Natural killer cell treated with Interleukin-12 subunit alpha and Interleukin-12 subunit beta and Interleukin-15 and Interleukin-18, amount 100 ng/mL, for 72 hours (primary cell): ENCODE data around the gene RNF213. TPM values are rescaled to one million over a fixed set of nuclear protein-coding genes. Genes with fewer than 3 reads are reported as not detected.
"Not testable (repeated sequence)": the region's sequence is repeated elsewhere in the genome, so short reads cannot be mapped to it uniquely, and the experiment has no call there.

Experiments
- ATAC-seq, 2 donors: fragments of 150-1000 bp; cut with Tn5 transposase in 1 of 2; sonication (Bioruptor Pico), chemical (Tn5 transposase) in 1 of 2; 2 replicates each; pipeline ENCODE4 v1.10.0; 2021
- DNase-seq: peaks from one replicate; pipeline ENCODE4 v3.0.0; 2022; ENCODE audit warnings: low spot score
- H3K27ac Mint-ChIP-seq, 2 donors: 1 replicate in 1 of 2; 2 replicates in 1 of 2; pipeline ENCODE4 v1.8.0; 2022; ENCODE audit warnings: mixed read lengths in 2 of 2, mild to moderate bottlenecking in 1 of 2, moderate library complexity in 1 of 2
- H3K27me3 Mint-ChIP-seq, 2 donors: 1 replicate in 1 of 2; 2 replicates in 1 of 2; pipeline ENCODE4 v1.8.0; 2022; ENCODE audit warnings: mixed read lengths in 2 of 2
- H3K36me3 Mint-ChIP-seq: one replicate; pipeline ENCODE4 v1.8.0; 2022; ENCODE audit warnings: mixed read lengths
- H3K4me1 Mint-ChIP-seq, 2 donors: 1 replicate in 1 of 2; 2 replicates in 1 of 2; pipeline ENCODE4 v1.8.0; 2022; ENCODE audit warnings: low read depth in 2 of 2, mixed read lengths in 2 of 2, mild to moderate bottlenecking in 1 of 2
- H3K4me3 Mint-ChIP-seq: one replicate; pipeline ENCODE4 v1.8.0; 2022; ENCODE audit warnings: mixed read lengths
- H3K9me3 Mint-ChIP-seq: 2 replicates; pipeline ENCODE4 v1.8.0; 2022; ENCODE audit warnings: mixed read lengths
- total RNA-seq, 2 donors: library from RNA; stranded (reverse); gene quantifications; one replicate each; pipeline ENCODE4 v1.2.3, GENCODE V29; 2022

RNF213 gene
- total RNA-seq, 2 donors from 2014 or later, result 1,259 to 2,425 TPM

DNA sequence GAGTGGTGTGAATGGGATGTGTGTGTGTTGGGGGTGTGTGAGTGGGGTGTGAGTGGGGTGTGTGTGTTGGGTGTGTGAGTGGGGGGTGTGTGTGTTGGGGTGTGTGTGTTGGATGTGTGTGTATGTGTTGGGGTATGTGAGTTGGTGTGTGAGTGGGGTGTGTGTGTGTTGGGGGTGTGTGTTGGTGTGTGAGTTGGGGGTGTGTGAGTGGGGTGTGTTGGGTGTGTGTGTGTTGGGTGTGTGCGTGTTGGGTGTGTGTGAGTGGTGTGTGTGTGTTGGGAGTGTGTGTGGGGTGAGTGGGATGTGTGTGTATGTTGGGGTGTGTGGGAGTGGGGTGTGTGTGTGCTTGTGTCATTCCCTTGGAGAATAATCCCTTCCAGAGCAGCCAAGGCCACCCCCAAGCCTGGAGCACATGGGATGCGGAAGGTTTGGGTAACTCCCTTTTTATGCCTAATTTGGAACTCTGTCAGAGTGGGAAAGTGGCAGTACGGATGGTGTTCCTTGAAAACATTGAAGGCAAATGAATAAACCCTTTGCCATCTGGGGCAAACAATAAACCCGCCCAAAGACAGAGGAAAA, 14.3 kb downstream of the RNF213 start:
- Mint-ChIP-seq H3K27ac (peak overlapping the region; percentile 57 to 95), H3K27me3 (no peaks in the 10 kb centered on the region), H3K36me3 (peaks cover 24% of the 10 kb centered on the region), H3K9me3 (no peaks in the 10 kb centered on the region), H3K4me1 (peaks cover 36 to 50% of the 10 kb centered on the region in 2 donors), H3K4me3 (peak overlapping the region; percentile 22)
- no peak for DNase-seq
- ATAC-seq, result no peak

DNA sequence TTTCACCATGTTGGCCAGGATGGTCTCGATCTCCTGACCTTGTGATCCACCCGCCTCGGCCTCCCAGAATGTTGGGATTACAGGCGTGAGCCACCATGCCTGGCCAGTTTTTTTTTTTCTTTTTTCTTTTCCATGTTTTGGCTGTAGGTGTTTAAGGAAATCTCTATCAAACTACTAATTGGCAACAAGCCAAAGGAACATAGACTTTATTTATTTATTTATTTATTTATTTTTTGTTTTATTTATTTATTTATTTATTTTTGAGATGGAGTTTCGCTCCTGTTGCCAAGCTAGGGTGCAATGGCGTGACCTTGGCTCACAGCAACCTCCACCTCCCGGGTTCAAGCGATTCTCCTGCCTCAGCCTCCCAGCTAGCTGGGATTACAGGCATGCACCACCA, 15.2 kb downstream of the RNF213 start:
- DNase-seq, result not testable (repeated sequence)

DNA sequence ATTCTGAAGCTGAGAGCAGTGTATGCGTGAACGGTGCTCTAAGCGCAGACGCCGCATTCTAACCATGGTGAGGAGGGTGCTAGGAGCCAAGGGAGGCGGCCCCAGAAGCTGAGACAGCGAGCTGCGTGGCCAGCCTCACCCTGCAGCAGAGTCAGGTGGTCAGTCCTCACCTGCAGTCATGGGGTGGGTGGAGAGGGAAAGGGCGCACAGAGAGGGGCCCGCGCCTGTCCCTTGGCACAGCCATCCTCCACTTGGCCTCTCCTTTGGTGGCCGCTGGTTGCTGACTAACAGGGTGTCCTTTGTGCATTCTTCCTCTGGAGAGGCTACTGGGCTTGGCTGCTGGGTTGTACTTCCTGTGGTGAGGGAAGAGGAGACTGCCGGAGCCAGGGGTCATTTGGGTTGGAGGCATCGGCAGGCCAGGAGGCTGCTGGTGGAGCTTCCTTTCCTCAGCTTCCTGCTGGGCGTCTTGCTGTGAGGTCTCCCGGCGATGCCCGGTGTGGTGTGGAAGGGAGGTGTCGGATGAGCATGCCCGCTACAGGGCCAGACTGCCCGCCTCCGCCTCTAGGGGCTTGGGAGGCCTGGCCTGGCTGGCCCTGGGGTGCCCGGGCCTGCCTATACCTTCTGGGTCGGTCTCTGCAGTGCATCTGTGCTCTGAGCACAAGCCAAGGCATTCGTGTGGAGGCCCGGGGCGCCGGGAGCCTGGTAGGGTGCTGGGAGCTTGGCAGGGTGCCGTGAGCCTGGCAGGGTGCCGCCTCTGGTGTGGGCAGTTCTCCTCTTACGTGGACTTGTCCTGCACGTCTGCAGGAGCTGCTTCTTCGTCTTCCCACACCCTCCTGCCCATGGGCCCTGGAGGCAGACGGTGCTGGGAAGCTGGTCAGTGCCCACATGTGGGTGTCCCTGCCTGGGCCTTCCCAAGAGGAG, 17.4 kb downstream of the RNF213 start:
- DNase-seq, result no peak
- no peak overlapping the region for H3K4me3 Mint-ChIP-seq
- peak overlapping the region; percentile 56 to 82 for H3K27ac Mint-ChIP-seq
- H3K36me3 Mint-ChIP-seq, result peaks cover 28% of the 10 kb centered on the region
- H3K27me3 Mint-ChIP-seq, result no peaks in the 10 kb centered on the region
- no peaks in the 10 kb centered on the region for H3K9me3 Mint-ChIP-seq
- H3K4me1 Mint-ChIP-seq, result peaks cover 38 to 57% of the 10 kb centered on the region in 2 donors
- peak; percentile 4 to 14 for ATAC-seq

More for the DNA sequence above, 15.2 kb downstream of the RNF213 start:
- not testable (repeated sequence) for H3K27me3 Mint-ChIP-seq, H3K4me3 Mint-ChIP-seq, ATAC-seq, H3K9me3 Mint-ChIP-seq
- peak overlapping the region; percentile 56 to 95 for H3K27ac Mint-ChIP-seq
- peaks cover 33% of the 10 kb centered on the region for H3K36me3 Mint-ChIP-seq
- H3K4me1 Mint-ChIP-seq, result peaks cover 38 to 56% of the 10 kb centered on the region in 2 donors

DNA sequence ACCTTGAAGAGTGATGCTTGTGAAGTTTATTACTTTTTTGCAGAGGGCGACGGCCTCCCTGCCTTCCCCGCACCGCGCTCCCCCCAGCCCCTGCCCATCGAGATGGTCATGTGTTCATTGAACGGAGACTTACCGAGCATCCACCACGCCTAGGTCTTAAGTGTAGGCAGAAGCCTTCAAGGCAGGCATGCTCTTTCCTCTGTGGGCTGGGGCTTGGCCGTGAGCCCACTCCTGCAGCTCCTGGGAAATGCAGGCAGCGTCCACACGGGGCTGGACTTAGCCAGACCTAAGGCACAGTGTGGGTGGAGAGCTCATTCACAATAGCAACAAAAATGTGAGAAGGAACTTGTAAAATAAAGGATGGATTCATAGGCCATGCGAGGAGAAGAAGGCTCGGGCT, 19.2 kb downstream of the RNF213 start:
- no peaks in the 10 kb centered on the region for H3K27me3 Mint-ChIP-seq
- H3K9me3 Mint-ChIP-seq, result no peaks in the 10 kb centered on the region
- peaks cover 22% of the 10 kb centered on the region for H3K36me3 Mint-ChIP-seq
- DNase-seq, result peak; percentile 35
- H3K4me1 Mint-ChIP-seq, result peaks cover 33 to 51% of the 10 kb centered on the region in 2 donors
- H3K27ac Mint-ChIP-seq, result peak overlapping the region; percentile 56 to 82
- no peak overlapping the region for H3K4me3 Mint-ChIP-seq
- no peak for ATAC-seq

DNA sequence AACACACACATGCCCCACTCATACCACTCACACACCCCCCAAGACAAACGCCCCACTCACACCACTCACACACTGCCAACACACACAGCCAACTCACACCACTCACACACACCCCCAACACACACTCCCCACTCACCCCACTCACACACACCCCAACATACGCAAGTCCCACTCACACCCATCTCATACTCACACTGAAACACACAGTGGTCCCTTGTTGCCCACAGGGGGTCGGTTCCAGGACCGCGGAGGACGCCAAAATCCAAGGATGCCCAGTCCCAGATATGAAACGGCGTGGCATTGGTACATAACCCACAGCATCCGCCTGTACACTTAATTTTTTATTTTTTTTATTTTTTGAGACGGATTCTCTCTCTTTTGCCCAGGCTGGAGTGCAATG, 20.9 kb downstream of the RNF213 start:
- peaks cover 14% of the 10 kb centered on the region for H3K36me3 Mint-ChIP-seq

DNA sequence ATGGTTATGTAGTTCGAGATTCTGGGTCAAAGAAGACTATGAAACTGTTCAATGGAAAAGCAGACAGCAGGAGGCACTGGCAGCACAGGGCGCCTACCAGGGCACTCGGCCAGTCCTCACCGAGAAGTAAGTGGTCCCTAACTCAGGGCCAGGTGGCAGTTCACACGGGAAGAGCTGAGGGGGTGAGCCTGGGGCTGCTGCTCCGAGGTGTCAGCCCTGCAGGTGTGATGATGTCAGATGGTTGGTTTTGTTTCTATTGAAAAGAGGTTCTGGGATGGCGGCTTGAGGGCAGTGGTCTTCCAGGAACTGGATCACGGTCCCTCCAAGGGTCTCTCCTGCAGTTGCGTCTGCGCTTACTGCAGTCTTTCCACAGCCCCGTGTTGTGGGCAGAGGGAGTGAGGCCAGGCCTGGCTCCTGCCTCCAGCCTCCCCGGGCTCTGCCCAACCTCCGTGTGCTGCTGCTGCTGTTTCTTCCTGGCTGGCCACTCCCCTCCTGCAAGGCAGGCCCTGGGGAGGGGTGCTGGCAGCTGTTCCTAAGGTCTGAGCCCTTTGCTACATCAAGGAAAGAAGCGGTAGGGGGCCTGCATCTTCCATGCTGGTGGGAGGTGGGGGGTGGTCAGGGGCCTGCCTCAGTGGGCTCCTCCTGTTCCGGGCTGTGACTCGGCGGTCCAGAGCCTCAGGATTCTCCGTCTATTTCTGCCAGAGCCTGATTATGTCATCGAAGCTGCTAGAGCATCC, 22.6 kb downstream of the RNF213 start:
- no peak for DNase-seq
- H3K4me3 Mint-ChIP-seq, result no peak overlapping the region
- no peak for ATAC-seq
- H3K9me3 Mint-ChIP-seq, result no peaks in the 10 kb centered on the region
- H3K4me1 Mint-ChIP-seq, result peaks cover 23 to 46% of the 10 kb centered on the region in 2 donors
- H3K36me3 Mint-ChIP-seq, result peaks cover 18% of the 10 kb centered on the region
- peak overlapping the region; percentile 26 to 84 for H3K27ac Mint-ChIP-seq
- H3K27me3 Mint-ChIP-seq, result no peaks in the 10 kb centered on the region

More for the DNA sequence above, 20.9 kb downstream of the RNF213 start:
- peak overlapping the region in 1 of 2 donors; percentile 82 for H3K27ac Mint-ChIP-seq
- ATAC-seq (no peak), DNase-seq (peak; percentile 56)
- no peaks in the 10 kb centered on the region for H3K9me3 Mint-ChIP-seq
- no peak overlapping the region for H3K4me3 Mint-ChIP-seq
- no peaks in the 10 kb centered on the region for H3K27me3 Mint-ChIP-seq
- peaks cover 25 to 45% of the 10 kb centered on the region in 2 donors for H3K4me1 Mint-ChIP-seq

DNA sequence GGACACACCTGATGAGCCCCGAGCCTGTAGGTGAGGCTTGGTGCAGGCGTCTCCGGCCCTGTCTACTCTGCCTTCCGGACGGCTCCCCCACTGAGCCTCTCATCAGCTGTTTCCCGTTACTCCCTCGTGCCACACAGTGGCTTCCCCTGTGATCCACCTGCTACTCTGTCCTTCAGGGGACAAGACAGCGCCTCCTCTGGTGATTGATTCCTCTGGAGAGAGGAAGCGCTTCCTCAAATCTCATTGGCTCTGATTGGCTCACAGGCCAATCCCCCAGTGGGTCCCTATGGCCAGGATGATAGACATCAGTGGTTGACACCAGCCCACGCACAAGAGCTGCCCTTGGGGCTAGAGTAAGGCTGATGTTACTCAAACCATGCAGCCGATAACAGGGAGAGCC, 24.0 kb downstream of the RNF213 start:
- peaks cover 23% of the 10 kb centered on the region for H3K36me3 Mint-ChIP-seq
- peaks cover 23 to 42% of the 10 kb centered on the region in 2 donors for H3K4me1 Mint-ChIP-seq
- peak overlapping the region; percentile 16 for H3K4me3 Mint-ChIP-seq
- peak overlapping the region; percentile 52 to 84 for H3K27ac Mint-ChIP-seq
- no peak for DNase-seq
- ATAC-seq, result peak; percentile 46 to 72
- H3K27me3 Mint-ChIP-seq, result no peaks in the 10 kb centered on the region
- H3K9me3 Mint-ChIP-seq, result no peaks in the 10 kb centered on the region

DNA sequence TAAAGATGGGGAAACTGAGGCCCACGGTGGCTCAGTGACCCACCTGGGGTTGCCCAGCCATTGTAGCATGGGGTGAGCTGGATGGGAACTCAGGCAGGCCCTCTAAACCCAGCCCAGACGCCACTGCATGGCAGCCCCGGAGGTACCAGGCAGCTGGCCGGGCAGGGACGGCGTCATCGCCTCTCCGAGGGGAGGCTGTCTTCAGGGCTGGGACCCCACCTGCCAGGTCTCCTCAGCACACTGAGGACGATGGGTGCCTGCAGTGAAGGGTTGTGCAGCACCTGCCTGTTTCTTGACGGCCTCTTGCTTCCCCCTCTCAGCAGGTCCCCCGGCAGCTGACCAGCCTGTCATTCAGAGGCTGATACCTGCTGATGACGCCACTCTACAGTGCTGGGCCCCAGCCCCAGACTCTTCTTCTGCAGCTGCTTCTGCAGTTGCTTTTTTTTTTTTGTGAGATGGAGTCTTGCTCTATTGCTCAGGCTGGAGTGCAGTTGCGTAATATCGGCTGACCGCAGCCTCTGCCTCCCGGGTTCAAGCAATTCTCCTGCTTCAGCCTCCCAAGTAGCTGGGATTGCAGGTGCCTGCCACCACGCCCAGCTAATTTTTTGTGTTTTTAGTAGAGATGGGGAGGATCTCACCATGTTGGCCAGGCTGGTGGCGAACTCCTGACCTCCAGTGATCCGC, 24.7 kb downstream of the RNF213 start:
- no peak for DNase-seq
- Mint-ChIP-seq H3K27ac (peak overlapping the region; percentile 61 to 84), H3K4me1 (peaks cover 19 to 37% of the 10 kb centered on the region in 2 donors), H3K4me3 (no peak overlapping the region), H3K9me3 (no peaks in the 10 kb centered on the region), H3K27me3 (no peaks in the 10 kb centered on the region), H3K36me3 (peaks cover 17% of the 10 kb centered on the region)
- no peak for ATAC-seq

DNA sequence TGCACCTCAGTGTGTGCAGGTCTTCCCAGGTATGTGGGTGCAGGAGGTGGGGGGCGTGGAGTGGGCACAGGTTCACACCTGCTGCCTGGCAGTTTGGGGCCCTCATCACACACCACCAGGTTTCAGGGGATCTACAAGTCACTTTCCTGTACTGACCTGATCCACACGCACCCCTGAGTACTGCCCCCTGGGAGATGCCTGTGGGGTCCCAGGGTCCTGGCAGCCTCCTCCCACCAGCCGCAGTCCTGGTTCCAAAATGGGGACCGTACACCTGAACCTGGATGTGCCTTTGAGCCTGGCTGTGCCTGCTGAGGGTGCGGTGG, 25.9 kb downstream of the RNF213 start:
- peak; percentile 29 for DNase-seq
- peaks cover 16% of the 10 kb centered on the region for H3K36me3 Mint-ChIP-seq
- no peaks in the 10 kb centered on the region for H3K9me3 Mint-ChIP-seq
- peak overlapping the region; percentile 61 to 88 for H3K27ac Mint-ChIP-seq
- peaks cover 19 to 33% of the 10 kb centered on the region in 2 donors for H3K4me1 Mint-ChIP-seq
- H3K27me3 Mint-ChIP-seq, result no peaks in the 10 kb centered on the region
- no peak for ATAC-seq
- no peak overlapping the region for H3K4me3 Mint-ChIP-seq

DNA sequence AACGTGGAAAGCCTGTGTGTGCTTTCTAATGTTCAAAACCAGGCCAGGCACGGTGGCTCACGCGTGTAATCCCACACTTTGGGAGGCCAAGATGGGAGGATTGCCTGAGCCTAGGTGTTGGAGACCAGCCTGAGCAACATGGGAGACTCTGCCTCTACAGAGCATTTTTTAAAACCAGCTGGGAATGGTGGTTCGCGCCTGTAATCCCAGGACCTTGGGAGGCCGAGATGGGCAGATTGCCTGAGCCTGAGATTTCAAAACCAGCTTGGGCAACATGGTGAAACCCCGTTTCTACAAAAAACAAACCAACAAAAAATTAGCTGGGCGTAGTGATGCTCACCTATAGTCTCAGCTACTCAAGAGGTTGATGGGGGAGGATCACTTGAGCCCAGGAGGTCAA, 26.4 kb downstream of the RNF213 start:
- Mint-ChIP-seq H3K4me1 (peaks cover 19 to 33% of the 10 kb centered on the region in 2 donors), H3K9me3 (no peaks in the 10 kb centered on the region), H3K36me3 (peaks cover 16% of the 10 kb centered on the region), H3K27me3 (no peaks in the 10 kb centered on the region), H3K4me3 (no peak overlapping the region), H3K27ac (peak overlapping the region; percentile 61 to 88)
- DNase-seq (peak; percentile 3), ATAC-seq (no peak)

DNA sequence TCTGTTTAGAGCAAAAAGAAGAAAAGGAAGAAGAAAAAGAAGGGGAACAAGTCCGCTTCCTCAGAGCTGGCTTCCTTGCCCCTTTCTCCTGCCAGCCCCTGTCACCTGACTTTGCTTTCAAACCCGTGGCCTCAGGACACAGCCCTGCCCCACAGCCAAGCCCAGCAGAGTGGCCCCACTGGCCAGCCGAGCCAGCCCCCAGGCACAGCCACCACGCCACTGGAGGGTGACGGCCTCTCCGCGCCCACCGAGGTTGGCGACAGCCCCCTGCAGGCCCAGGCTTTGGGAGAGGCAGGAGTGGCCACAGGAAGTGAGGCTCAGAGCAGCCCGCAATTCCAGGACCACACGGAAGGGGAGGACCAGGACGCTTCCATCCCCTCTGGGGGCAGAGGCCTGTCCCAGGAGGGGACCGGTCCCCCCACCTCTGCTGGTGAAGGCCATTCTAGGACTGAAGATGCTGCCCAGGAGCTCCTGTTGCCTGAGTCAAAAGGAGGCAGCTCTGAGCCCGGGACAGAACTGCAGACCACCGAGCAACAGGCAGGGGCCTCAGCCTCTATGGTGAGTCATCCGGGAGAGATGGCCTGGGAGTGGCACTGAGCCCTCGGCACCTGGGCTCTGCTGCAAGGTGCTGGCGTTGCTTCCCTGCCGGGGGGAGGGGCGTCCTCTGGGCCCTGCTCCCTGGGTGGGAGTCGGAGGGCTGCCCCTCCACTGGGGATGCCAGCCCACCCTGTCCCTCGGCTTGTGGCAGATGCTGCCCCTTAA, 27.3 kb downstream of the RNF213 start:
- H3K4me3 Mint-ChIP-seq, result no peak overlapping the region
- peak; percentile 54 for DNase-seq
- H3K27me3 Mint-ChIP-seq, result no peaks in the 10 kb centered on the region
- ATAC-seq, result no peak
- peaks cover 16% of the 10 kb centered on the region for H3K36me3 Mint-ChIP-seq
- peak overlapping the region; percentile 61 to 88 for H3K27ac Mint-ChIP-seq
- no peaks in the 10 kb centered on the region for H3K9me3 Mint-ChIP-seq
- peaks cover 19 to 29% of the 10 kb centered on the region in 2 donors for H3K4me1 Mint-ChIP-seq

DNA sequence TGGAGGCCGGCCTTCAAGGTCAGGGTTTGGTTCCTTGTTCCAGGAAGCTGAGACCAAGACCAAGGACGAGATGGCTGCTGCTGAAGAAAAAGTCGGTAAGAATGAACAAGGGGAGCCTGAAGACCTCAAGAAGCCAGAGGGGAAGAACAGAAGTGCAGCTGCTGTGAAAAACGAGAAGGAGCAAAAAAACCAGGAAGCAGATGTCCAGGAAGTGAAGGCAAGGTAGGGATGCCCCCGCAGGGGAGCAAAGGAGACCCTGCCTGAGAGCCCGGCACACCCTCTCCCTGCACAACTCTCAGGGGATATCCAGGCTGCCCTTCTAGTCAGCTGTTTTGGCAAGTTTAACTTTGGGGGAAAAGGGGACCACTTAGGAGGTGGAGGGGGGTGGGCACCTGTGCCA, 29.0 kb downstream of the RNF213 start:
- ATAC-seq (no peak), DNase-seq (peak; percentile 49)
- Mint-ChIP-seq H3K27ac (peak overlapping the region; percentile 64 to 77), H3K4me1 (peaks cover 25 to 31% of the 10 kb centered on the region in 2 donors), H3K9me3 (no peaks in the 10 kb centered on the region), H3K4me3 (no peak overlapping the region), H3K36me3 (peaks cover 24% of the 10 kb centered on the region), H3K27me3 (no peaks in the 10 kb centered on the region)

DNA sequence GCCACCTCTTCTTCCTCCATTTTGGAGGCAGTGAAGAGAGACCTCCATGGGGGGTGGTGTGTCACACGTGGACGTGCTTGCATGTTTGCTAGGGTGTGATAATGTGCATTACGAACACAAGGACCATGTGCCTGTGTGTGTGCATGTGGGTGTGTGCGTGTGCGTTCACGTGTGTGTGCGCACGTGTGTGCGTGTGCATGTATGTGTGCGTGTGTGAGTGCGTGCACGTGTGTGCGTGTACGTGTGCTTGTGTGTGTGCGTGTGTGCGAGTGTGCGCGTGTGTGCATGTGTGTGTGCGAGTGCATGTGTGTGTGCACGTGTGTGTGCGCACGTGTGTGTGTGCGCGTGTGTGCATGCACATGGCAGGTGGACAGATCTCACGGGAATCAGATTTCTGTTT, 29.5 kb downstream of the RNF213 start:
- ATAC-seq (no peak), DNase-seq (peak; percentile 12)
- Mint-ChIP-seq H3K27me3 (no peaks in the 10 kb centered on the region), H3K4me3 (no peak overlapping the region), H3K9me3 (no peaks in the 10 kb centered on the region), H3K27ac (peak overlapping the region in 1 of 2 donors; percentile 64), H3K36me3 (peaks cover 24% of the 10 kb centered on the region), H3K4me1 (peaks cover 22 to 29% of the 10 kb centered on the region in 2 donors)
